GM18505 (cell line): ENCODE data around the gene ERCC6L2.

Source experiments
- ATAC-seq: cut with Tn5 transposase; IDR thresholded peaks from one replicate; pipeline ENCODE4 v1.9.1; 2021; ENCODE audit not compliant: unreplicated experiment
- POLR2A ChIP-seq: IDR thresholded peaks from 4 replicates; pipeline ENCODE4 v1.6.1; 2011; ENCODE audit warnings: borderline replicate concordance; ENCODE audit not compliant: insufficient read depth, insufficient read length; ENCODE audit errors: extremely low read depth

The ERCC6L2 gene

DNA sequence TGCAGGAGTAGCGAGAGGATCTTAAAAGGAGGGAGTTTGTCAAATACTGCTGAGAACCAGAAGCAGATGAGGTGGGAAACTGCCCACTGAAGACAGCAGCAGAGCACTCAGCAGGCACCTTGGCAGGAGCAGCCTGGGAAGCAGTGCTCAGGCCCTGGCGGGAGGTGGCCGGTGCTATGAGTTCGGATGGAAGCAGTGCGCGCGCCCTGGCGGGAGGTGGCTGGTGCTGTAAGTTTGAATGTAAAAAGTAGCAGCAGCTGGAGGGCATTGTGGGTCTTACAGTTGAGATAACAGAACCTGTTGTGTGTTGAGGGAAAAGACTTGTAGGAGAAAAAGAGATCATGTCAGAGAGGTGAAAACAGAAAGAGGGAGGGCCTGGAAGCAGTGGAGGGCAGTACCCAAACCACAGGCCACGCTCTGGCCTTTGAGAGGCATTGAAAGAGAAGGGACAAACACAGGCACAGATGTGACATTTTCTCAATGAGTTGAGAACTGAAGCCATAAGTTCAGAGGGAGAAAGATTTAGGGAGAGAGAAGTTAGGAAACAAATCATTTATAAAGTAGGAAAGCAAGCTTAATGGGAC is 130.9 kb downstream of the ERCC6L2 start:
- no peak for ATAC-seq
- TF ChIP-seq POLR2A, result no peak

DNA sequence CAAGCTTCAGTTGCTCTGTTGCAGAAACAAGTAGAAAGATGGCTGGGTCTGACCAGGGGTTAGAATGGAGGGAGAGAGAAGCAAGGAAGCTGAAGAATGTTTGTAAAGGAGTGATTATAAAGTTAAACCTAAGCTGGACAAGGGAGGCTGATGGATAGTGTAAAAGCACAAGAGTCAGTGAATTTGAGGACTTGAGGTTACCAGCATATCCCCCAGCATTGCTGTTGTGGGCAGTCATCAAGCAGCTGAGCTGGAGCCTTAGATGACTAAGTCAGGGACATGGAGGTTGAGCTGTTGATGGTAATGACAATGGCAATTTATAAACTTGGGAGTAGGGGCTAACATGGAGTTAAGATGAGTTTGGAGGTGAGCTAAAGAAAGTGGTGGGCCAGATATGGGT is 131.5 kb downstream of the ERCC6L2 start:
- no peak for TF ChIP-seq POLR2A

DNA sequence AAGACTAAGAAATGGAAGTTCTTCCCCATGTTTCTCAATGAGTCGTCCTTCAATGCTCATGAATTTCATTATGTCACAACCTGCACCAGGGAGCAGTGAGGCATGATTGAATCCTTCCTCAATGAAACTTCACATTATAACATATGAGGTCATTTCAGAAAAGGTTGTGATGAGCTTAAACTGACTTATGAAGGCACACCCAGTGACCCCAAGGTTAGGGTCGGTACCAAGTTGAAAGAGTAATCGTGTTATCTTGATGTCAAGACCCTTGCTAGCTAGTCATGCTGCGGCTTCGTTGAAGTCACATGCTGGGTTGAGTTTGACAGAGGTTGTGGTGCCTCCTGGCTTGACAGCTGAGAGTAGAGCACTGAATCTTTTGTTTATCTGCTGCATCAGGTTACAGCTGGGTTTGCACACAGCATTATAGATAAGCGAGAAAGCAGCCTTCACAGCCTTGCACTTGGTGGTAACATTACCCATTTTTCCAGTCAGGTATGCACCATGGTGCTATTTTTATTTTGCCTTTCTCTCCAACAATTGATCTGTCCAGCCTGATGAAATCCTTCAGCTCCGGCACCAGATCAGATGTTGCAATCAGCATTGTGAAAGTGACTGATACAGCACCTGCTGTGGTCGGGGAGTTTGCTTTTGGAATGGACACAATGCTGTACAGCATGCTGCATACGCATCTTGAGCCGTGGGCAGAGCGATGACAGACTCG is 133.2 kb downstream of the ERCC6L2 start:
- no peak for TF ChIP-seq POLR2A

More for the DNA sequence above, 131.5 kb downstream of the ERCC6L2 start:
- ATAC-seq, result no peak

DNA sequence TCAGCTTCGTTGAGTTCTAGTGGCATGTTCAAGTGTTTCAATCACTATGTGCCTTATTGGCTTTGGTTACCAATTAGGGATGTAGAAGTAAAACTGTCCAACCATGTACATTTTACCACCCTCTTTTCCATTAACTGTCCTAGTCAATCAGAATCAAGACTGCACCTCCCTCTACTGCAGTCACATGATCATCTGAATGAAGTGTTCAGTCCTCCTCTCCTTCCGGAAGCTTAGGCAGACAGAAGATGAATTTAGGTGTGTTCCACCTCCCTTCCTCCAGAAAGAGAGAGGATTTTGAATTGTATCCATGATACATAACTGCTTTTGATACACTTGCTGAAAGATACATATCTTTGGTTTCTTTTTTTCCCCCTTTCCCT is 133.7 kb downstream of the ERCC6L2 start:
- ATAC-seq, result no peak

More for the DNA sequence above, 133.2 kb downstream of the ERCC6L2 start:
- no peak for ATAC-seq

DNA sequence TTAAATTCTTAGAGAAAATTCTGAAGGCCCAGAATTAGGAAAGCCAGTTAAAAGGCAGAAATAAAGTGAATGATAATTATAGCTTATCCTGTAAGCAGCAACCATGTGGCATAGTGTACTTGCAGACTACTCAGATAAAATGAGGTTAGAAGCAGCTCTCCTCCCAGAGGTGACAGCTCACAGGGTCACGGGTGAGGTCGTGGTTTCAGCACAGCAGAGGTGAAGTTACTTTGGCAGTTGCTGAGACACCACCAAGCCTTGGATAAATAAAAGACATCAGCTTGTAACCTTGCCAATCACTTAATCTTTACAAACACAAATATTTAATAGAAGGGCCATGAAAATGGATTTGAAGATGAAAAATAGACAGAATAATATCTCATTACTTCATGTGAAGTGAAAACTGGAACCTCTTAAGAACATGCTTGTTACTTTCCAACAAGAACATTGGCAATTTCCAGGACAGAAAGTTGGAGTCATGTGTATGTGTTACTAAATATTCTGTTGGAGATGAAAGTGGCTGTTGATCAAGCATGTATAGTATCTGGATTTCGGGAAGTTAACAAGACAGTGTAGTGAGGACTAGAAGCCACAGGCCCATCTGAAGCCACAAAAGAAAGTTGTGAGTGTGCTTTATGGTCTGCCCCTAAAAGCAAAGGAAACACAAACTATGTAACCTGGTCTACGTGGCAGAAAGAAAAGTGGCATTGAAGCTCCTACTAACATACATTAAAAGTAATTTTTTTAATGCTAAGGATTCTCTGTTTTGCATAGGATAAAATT is 134.4 kb downstream of the ERCC6L2 start:
- no peak for TF ChIP-seq POLR2A
- no peak for ATAC-seq

More for the DNA sequence above, 133.7 kb downstream of the ERCC6L2 start:
- TF ChIP-seq POLR2A, result no peak

DNA sequence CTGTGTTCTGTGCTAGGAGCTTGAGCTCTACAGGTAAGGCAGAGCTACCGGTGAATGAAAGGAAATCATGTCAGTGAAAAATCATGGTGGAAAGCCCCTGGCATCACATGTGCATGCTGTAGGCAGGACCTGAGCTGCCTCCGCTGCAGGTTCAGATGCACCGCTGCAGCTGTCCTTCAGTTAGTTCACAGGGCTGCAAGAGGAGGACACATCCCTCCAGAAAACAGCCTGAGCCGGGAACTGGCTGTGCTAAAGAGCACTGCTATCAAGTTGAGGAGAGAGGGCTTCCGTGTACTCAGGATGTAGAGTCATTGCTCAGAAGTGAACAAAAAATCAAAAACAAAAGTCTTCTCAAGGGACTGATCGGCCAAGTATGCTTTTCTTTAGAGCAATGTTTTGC is 138.6 kb downstream of the ERCC6L2 start:
- no peak for ATAC-seq
- TF ChIP-seq POLR2A, result no peak

DNA sequence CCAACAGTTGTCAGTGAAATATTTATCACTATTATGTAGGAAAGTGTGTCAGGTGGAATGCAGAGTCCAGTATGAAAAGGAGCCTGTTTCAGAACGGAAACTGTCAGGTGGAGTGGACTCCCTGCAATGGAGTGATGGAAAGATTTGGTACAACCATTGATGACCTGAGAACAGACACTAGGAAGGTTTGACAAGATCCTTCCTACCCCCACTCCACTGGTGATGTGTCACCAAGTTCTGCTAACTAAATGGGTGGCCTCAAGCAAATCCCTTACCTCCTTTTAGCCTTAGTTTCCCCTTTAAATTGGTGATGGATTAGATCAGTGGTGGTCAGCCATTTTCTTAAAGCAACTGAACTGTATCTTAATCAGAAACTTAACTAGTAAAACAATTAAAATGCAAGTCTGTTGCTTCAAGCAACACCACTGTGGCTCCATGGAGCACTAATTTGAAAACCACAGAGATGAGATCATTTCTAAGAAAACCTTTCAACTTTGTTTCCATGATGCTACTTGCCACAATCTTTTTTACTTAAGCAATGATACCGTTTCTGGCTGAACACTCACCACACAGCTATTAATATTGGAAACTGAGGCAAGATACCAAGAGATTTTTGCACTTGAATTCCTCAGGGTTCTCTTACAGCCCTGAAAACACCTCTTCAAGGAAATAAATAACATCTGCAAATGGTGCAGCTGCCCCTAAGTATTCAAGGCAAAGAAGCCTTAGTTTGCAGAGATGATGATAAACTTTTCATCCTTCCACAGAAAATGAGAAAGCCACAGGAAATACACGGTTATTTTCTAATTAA is 140.6 kb downstream of the ERCC6L2 start:
- no peak for TF ChIP-seq POLR2A
- ATAC-seq, result no peak
